H1 (cell line): ENCODE measurements around the gene PDE4B. TPM values are rescaled to one million over a fixed set of nuclear protein-coding genes. Genes with fewer than 3 reads are reported as not detected.

Experiments
- CTCF ChIA-PET: fragments of 300-600 bp; sonication (Branson Sonifier 250); formaldehyde crosslinking; loops from one replicate; lab custom pipeline; 2021; ENCODE audit not compliant: partially characterized antibody; lab: Charles Lee
- POLR2A ChIA-PET: fragments of 300-600 bp; sonication (Branson Sonifier 250); formaldehyde crosslinking; loops from one replicate; lab custom pipeline; 2021; ENCODE audit warnings: inconsistent platforms; ENCODE audit not compliant: partially characterized antibody; lab: Charles Lee
- DNase-seq, 2 experiments: peaks; one replicate each; pipeline versions ENCODE4 v3.0.0 to v3.0.0-alpha.2; 2010 to 2022; ENCODE audit warnings: low spot score in 2 of 2, low read depth in 1 of 2, mixed read lengths in 1 of 2
- FAIRE-seq: peaks from 2 replicates; lab custom pipeline; 2011; peaks lifted over from hg19 to GRCh38; lab: Jason Lieb, UNC
- H2AFZ ChIP-seq: 2 replicates; pipeline ENCODE4 v1.8.1; 2012; ENCODE audit warnings: low read length, inconsistent platforms
- H2AK5ac ChIP-seq: 2 replicates; pipeline ENCODE4 v1.6.1; 2013; ENCODE audit warnings: low read depth, low read length
- H2BK120ac ChIP-seq: replicated peaks from 2 replicates; pipeline ENCODE3; 2013; ENCODE audit warnings: low read depth, low read length, inconsistent platforms
- H2BK12ac ChIP-seq: 2 replicates; pipeline ENCODE4 v1.6.1; 2013; ENCODE audit warnings: low read depth, low read length
- H2BK15ac ChIP-seq: 2 replicates; pipeline ENCODE4 v1.6.1; 2013; ENCODE audit warnings: low read length
- H2BK20ac ChIP-seq: 2 replicates; pipeline ENCODE4 v1.6.1; 2013; ENCODE audit warnings: low read length
- H2BK5ac ChIP-seq: 2 replicates; pipeline ENCODE4 v1.6.1; 2013; ENCODE audit warnings: low read depth, low read length
- H3K14ac ChIP-seq: 2 replicates; pipeline ENCODE4 v1.6.1; 2013; ENCODE audit warnings: inconsistent platforms; ENCODE audit not compliant: insufficient read length
- H3K18ac ChIP-seq: 2 replicates; pipeline ENCODE4 v1.6.1; 2013; ENCODE audit warnings: low read length; ENCODE audit errors: extremely low read depth
- H3K23ac ChIP-seq: 2 replicates; pipeline ENCODE4 v1.6.1; 2013; ENCODE audit warnings: inconsistent platforms; ENCODE audit not compliant: insufficient read length
- H3K23me2 ChIP-seq: 2 replicates; pipeline ENCODE4 v1.6.1; 2013; ENCODE audit warnings: low read depth, low read length
- H3K27ac ChIP-seq: 2 replicates; pipeline ENCODE4 v1.6.1; 2011; ENCODE audit warnings: low read depth, low read length, inconsistent platforms
- H3K27me3 ChIP-seq, 4 experiments: replicated peaks in 1 of 4; 1 replicate in 1 of 4; 2 replicates in 3 of 4; pipeline versions ENCODE4 v1.6.1 to v1.8.1; 2011 to 2013; ENCODE audit warnings: low read length in 3 of 4, mild to moderate bottlenecking in 3 of 4, inconsistent platforms in 2 of 4, mixed read lengths in 2 of 4, moderate library complexity in 1 of 4; ENCODE audit not compliant: control insufficient read depth in 3 of 4, insufficient read depth in 3 of 4; ENCODE audit errors: extremely low read depth in 1 of 4
- H3K36me3 ChIP-seq, 4 experiments: 2 replicates each; pipeline versions ENCODE4 v1.6.1 to v1.8.1; 2011 to 2013; ENCODE audit warnings: mild to moderate bottlenecking in 4 of 4, low read length in 3 of 4, moderate library complexity in 2 of 4, control low read depth in 1 of 4, inconsistent platforms in 1 of 4; ENCODE audit not compliant: insufficient read depth in 4 of 4, control insufficient read depth in 2 of 4
- H3K4ac ChIP-seq: replicated peaks from 2 replicates; pipeline ENCODE3; 2013; ENCODE audit warnings: low read length, low read depth, mixed read lengths, inconsistent platforms; ENCODE audit not compliant: insufficient read length
- H3K4me1 ChIP-seq, 4 experiments: replicated peaks in 1 of 4; 1 replicate in 1 of 4; 2 replicates in 3 of 4; pipeline versions ENCODE4 v1.6.1 to v1.8.1; 2011 to 2013; ENCODE audit warnings: low read length in 3 of 4, inconsistent platforms in 2 of 4, mixed read lengths in 1 of 4; ENCODE audit not compliant: insufficient read depth in 4 of 4, control insufficient read depth in 3 of 4
- H3K4me2 ChIP-seq, 2 experiments: 2 replicates each; pipeline versions ENCODE4 v1.6.1 to v1.8.1; 2011 to 2013; ENCODE audit warnings: low read depth in 2 of 2, low read length in 2 of 2, control low read depth in 1 of 2, inconsistent platforms in 1 of 2, mild to moderate bottlenecking in 1 of 2; ENCODE audit not compliant: insufficient read depth in 1 of 2
- H3K4me3 ChIP-seq, 4 experiments: fragments of 200-600, 300-600 bp in 1 of 4; sonication (generic), shearing (Covaris generic), sonication (Bioruptor Twin) in 1 of 4; 2 replicates each; pipeline versions ENCODE4 v1.5.1 to v1.8.1; 2011 to 2016; ENCODE audit warnings: low read length in 4 of 4, low read depth in 3 of 4, control low read depth in 2 of 4, inconsistent platforms in 2 of 4, mild to moderate bottlenecking in 2 of 4, mixed read lengths in 1 of 4, moderate library complexity in 1 of 4; ENCODE audit not compliant: insufficient read depth in 2 of 4; ENCODE audit errors: extremely low read depth in 1 of 4
- H3K56ac ChIP-seq: replicated peaks from 2 replicates; pipeline ENCODE3; 2013; ENCODE audit warnings: low read depth, mild to moderate bottlenecking, mixed read lengths, low read length, inconsistent platforms; ENCODE audit not compliant: insufficient read length
- H3K79me1 ChIP-seq: 2 replicates; pipeline ENCODE4 v1.6.1; 2013; ENCODE audit warnings: low read depth, low read length, control low read depth
- H3K79me2 ChIP-seq, 2 experiments: 2 replicates each; pipeline versions ENCODE4 v1.6.1 to v1.8.1; 2012 to 2013; ENCODE audit warnings: low read length in 2 of 2, mild to moderate bottlenecking in 2 of 2, inconsistent platforms in 1 of 2; ENCODE audit not compliant: insufficient read depth in 2 of 2, control insufficient read depth in 1 of 2
- H3K9ac ChIP-seq, 4 experiments: replicated peaks in 1 of 4; 1 replicate in 1 of 4; 2 replicates in 3 of 4; pipeline versions ENCODE4 v1.6.1 to v1.8.1; 2011 to 2013; ENCODE audit warnings: low read depth in 3 of 4, low read length in 3 of 4, control low read depth in 2 of 4, mild to moderate bottlenecking in 2 of 4, moderate library complexity in 2 of 4, inconsistent platforms in 1 of 4; ENCODE audit errors: extremely low read depth in 1 of 4
- H3K9me3 ChIP-seq, 2 experiments: 2 replicates each; pipeline versions ENCODE4 v1.6.1 to v1.8.1; 2012 to 2013; ENCODE audit warnings: mild to moderate bottlenecking in 2 of 2, moderate library complexity in 2 of 2, control low read depth in 1 of 2, inconsistent platforms in 1 of 2, low read depth in 1 of 2, low read length in 1 of 2, mixed read lengths in 1 of 2; ENCODE audit not compliant: insufficient read depth in 2 of 2
- H4K20me1 ChIP-seq, 2 experiments: replicated peaks in 1 of 2; 2 replicates each; pipeline versions ENCODE3 to v1.8.1; 2011 to 2013; ENCODE audit warnings: inconsistent platforms in 2 of 2, low read length in 2 of 2, mild to moderate bottlenecking in 1 of 2; ENCODE audit not compliant: insufficient read depth in 2 of 2, control insufficient read depth in 1 of 2
- H4K5ac ChIP-seq: 2 replicates; pipeline ENCODE4 v1.6.1; 2013; ENCODE audit warnings: low read length, low read depth, mixed read lengths, inconsistent platforms; ENCODE audit not compliant: insufficient read length
- H4K8ac ChIP-seq: 2 replicates; pipeline ENCODE4 v1.8.0; 2013; ENCODE audit warnings: mild to moderate bottlenecking, moderate library complexity, low read length, inconsistent platforms; ENCODE audit not compliant: insufficient read depth; ENCODE audit errors: extremely low read depth
- H4K91ac ChIP-seq: replicated peaks from 2 replicates; pipeline ENCODE3; 2013; ENCODE audit warnings: low read length, mixed read lengths, inconsistent platforms; ENCODE audit not compliant: insufficient read length
- BACH1 ChIP-seq: IDR thresholded peaks from 2 replicates; pipeline ENCODE4 v1.6.1; 2012; ENCODE audit warnings: low read length, improper control_type of control experiment
- CBX5 ChIP-seq: fragments of 300-800, 300-1000 bp; sonication (generic); IDR thresholded peaks from 2 replicates; pipeline ENCODE4 v1.7.1; 2016; ENCODE audit warnings: antibody characterized with exemption, low read length, low read depth
- JUND ChIP-seq: IDR thresholded peaks from 2 replicates; pipeline ENCODE4 v1.6.1; 2011; ENCODE audit warnings: mild to moderate bottlenecking, improper control_type of control experiment, low read length
- MAX ChIP-seq: IDR thresholded peaks from 2 replicates; pipeline ENCODE4 v1.6.1; 2012; ENCODE audit warnings: inconsistent platforms
- RBBP5 ChIP-seq: IDR thresholded peaks from 2 replicates; pipeline ENCODE4 v1.7.1; 2012; ENCODE audit warnings: low read depth, mild to moderate bottlenecking, inconsistent platforms, low read length, moderate library complexity, borderline replicate concordance
- RNF2 ChIP-seq: fragments of 200-900, 300-1000 bp; sonication (generic); IDR thresholded peaks from 2 replicates; pipeline ENCODE4 v1.7.1; 2016; ENCODE audit warnings: borderline replicate concordance, low read depth, mild to moderate bottlenecking, antibody characterized with exemption, low read length; ENCODE audit not compliant: poor library complexity, severe bottlenecking; ENCODE audit errors: missing control alignments
- SAP30 ChIP-seq: fragments of 300-600 bp; sonication (generic); IDR thresholded peaks from 2 replicates; pipeline ENCODE4 v1.7.1; 2012; ENCODE audit warnings: low read length, moderate library complexity, mild to moderate bottlenecking, inconsistent platforms; ENCODE audit not compliant: insufficient read depth, insufficient replicate concordance
- SRF ChIP-seq: IDR thresholded peaks from 2 replicates; pipeline ENCODE4 v1.6.1; 2011; ENCODE audit warnings: mild to moderate bottlenecking, low read depth, low read length, moderate library complexity
- SUZ12 ChIP-seq: fragments of 200-600 bp; sonication (generic); IDR thresholded peaks from 2 replicates; pipeline ENCODE4 v1.6.1; 2012; ENCODE audit warnings: mild to moderate bottlenecking, inconsistent platforms, low read length, moderate library complexity, mixed read lengths
- TAF1 ChIP-seq: IDR thresholded peaks from 2 replicates; pipeline ENCODE4 v1.6.1; 2011; ENCODE audit warnings: mild to moderate bottlenecking, low read depth, low read length
- TBP ChIP-seq: IDR thresholded peaks from 2 replicates; pipeline ENCODE4 v1.6.1; 2011; ENCODE audit warnings: low read depth, low read length, improper control_type of control experiment
- WGBS, 2 experiments: shearing (Covaris generic) in 1 of 2; methylation state at CpG; one replicate each; pipeline versions ENCODE4 v1.1.6 to v1.1.7; 2013 to 2015; ENCODE audit warnings: low lambda C conversion rate in 2 of 2, mixed read lengths in 2 of 2, inconsistent platforms in 1 of 2, low coverage in 1 of 2, missing lambda C conversion rate in 1 of 2; ENCODE audit not compliant: insufficient replicate concordance in 2 of 2, insufficient coverage in 1 of 2, insufficient read length in 1 of 2; ENCODE audit errors: extremely low coverage in 1 of 2, missing lambda C conversion rate in 1 of 2; 5-methylcytosine and 5-hydroxymethylcytosine counted together
- polyA plus RNA-seq, 7 experiments: library from polyadenylated mRNA; depleted of rRNA in 3 of 7; stranded (reverse) in 5 of 7; unstranded in 2 of 7; fragments of >200 nt in 5 of 7; fragments of 200-250 nt in 2 of 7; gene quantifications; 1 replicate in 5 of 7; 2 replicates in 1 of 7; 4 replicates in 1 of 7; pipeline versions ENCODE4 v1.2.1 to v1.2.3, GENCODE V29; 2011 to 2013; ENCODE audit warnings: missing spikeins in 2 of 7, mixed read lengths in 2 of 7
- total RNA-seq: library from RNA; stranded (reverse); fragmentation: NEBNext Ultra II Directional; extraction: Animal tissue kit (Norgen Biotek cat#: 25700); gene quantifications from 2 replicates; pipeline ENCODE4 v1.2.1, GENCODE V29; 2021

Gene PDE4B
- total and polyA plus RNA-seq, 2 of the 8 experiments (the other 6 are each of a cell fraction or from before 2014, with no cell fraction given) = 5.0 to 15.1 TPM

- no peak overlapping the region for H2BK120ac ChIP-seq
- 92% methylated on average over 1 of the region's 1 CpG; no CpG with 5 or more reads in 1 of the 2 experiments for WGBS, 2 experiments
- H2BK15ac ChIP-seq = no peak overlapping the region
- H3K79me2 ChIP-seq = no peaks in the 10 kb centered on the region
- no peak overlapping the region for H3K23ac ChIP-seq
- H3K9ac ChIP-seq = no peak overlapping the region
- H3K27me3 ChIP-seq = peaks cover 0 to 2% (median 0%) of the 10 kb centered on the region in 4 experiments; a peak in 1 of 7 replicates
- H2BK5ac ChIP-seq = no peak overlapping the region
- H3K4me2 ChIP-seq = no peak overlapping the region
- FAIRE-seq = no peak
- no peaks in the 10 kb centered on the region for H4K20me1 ChIP-seq
- POLR2A ChIA-PET = no interaction called here
- H3K27ac ChIP-seq = no peak overlapping the region
- no peak overlapping the region for H3K18ac ChIP-seq
- H2AK5ac ChIP-seq = no peak overlapping the region
- no peaks in the 10 kb centered on the region for H3K4me1 ChIP-seq
- H3K56ac ChIP-seq = no peak overlapping the region
- no peaks in the 10 kb centered on the region for H3K9me3 ChIP-seq
- no peak for TF ChIP-seq RBBP5
- TF ChIP-seq SAP30 = no peak
- no peak for TF ChIP-seq JUND
- no peak for TF ChIP-seq SRF
- no peak for TF ChIP-seq CBX5
- no peak for TF ChIP-seq RNF2
- TF ChIP-seq TBP = no peak
- TF ChIP-seq MAX = no peak
- no peak for TF ChIP-seq SUZ12
- TF ChIP-seq TAF1 = no peak
- no peak for TF ChIP-seq BACH1
- TF ChIP-seq, all 59 proteins: peak for 0
- Histone ChIP-seq H2AFZ (no peak overlapping the region), H4K8ac (no peak overlapping the region), H3K4ac (no peak overlapping the region), H3K14ac (no peak overlapping the region), H3K23me2 (no peaks in the 10 kb centered on the region), H2BK12ac (no peak overlapping the region), H3K79me1 (no peaks in the 10 kb centered on the region), H4K91ac (no peak overlapping the region), H3K36me3 (no peaks in the 10 kb centered on the region), H4K5ac (no peak overlapping the region), H3K4me3 (no peak overlapping the region), H2BK20ac (no peak overlapping the region)
- DNase-seq = no peak
- CTCF ChIA-PET = interaction anchor here (1.0 to 1.6 kb wide), 6 partner anchors 15 to 150 kb away, joined by 3 to 4 read pairs (median 3); no protein-coding TSS in a partner anchor
These were observed 609.5 kb downstream of the PDE4B start for GRCh38 chr1:66402194-66402593.
